PC-3 (cell line): Measurements from ENCODE around the gene GAGE12J. TPM values are rescaled to one million over a fixed set of nuclear protein-coding genes. Genes with fewer than 3 reads are reported as not detected.

Experiments
- ATAC-seq: fragments of 200-7000 bp; cut with Tn5 transposase; 2 replicates; pipeline ENCODE4 v1.9.1; 2020; ENCODE audit warnings: mild to moderate bottlenecking, moderate library complexity
- BruUV-seq: library from RNA; stranded (reverse); fragments of 400-500 nt; replicated peaks from 2 replicates; lab custom pipeline; 2021; lab: Mats Ljungman, UMichigan
- CTCF ChIA-PET: fragments of 300-600 bp; sonication (Branson Sonifier 250); formaldehyde crosslinking; loops from one replicate; lab custom pipeline; 2022; ENCODE audit warnings: antibody characterized with exemption; lab: Charles Lee
- POLR2A ChIA-PET: fragments of 300-600 bp; sonication (Branson Sonifier 250); formaldehyde crosslinking; loops from one replicate; lab custom pipeline; 2022; ENCODE audit warnings: antibody characterized with exemption; ENCODE audit not compliant: unreplicated experiment; lab: Charles Lee
- DNase-seq: peaks from one replicate; pipeline ENCODE4 v3.0.0-alpha.2; 2015
- H2AFZ ChIP-seq: fragments of 300-600 bp; sonication (generic); 2 replicates; pipeline ENCODE4 v1.6.0; 2016; ENCODE audit warnings: antibody characterized with exemption, low read length
- H3F3A ChIP-seq: fragments of 300-600 bp; sonication (generic); one replicate; pipeline ENCODE4 v1.6.0; 2017; ENCODE audit warnings: antibody characterized with exemption, low read length, control low read depth, mild to moderate bottlenecking; ENCODE audit not compliant: unreplicated experiment
- H3K27ac ChIP-seq: fragments of 300-600 bp; sonication (generic); 2 replicates; pipeline ENCODE4 v1.5.1; 2016; ENCODE audit warnings: mild to moderate bottlenecking, low read length
- H3K27me3 ChIP-seq: fragments of 300-600 bp; sonication (generic); 2 replicates; pipeline ENCODE4 v1.6.1; 2016; ENCODE audit warnings: low read length, mixed read lengths
- H3K36me3 ChIP-seq: fragments of 300-600 bp; sonication (generic); 2 replicates; pipeline ENCODE4 v1.6.1; 2016; ENCODE audit warnings: low read depth, mixed run types, low read length, mixed read lengths
- H3K4me1 ChIP-seq: fragments of 300-600 bp; sonication (generic); 2 replicates; pipeline ENCODE4 v1.5.1; 2016; ENCODE audit warnings: low read length; ENCODE audit not compliant: insufficient read depth
- H3K4me2 ChIP-seq: fragments of 300-600 bp; sonication (generic); 2 replicates; pipeline ENCODE4 v1.6.0; 2016; ENCODE audit warnings: low read length
- H3K4me3 ChIP-seq: fragments of 300-600 bp; sonication (generic); 2 replicates; pipeline ENCODE4 v1.5.1; 2016; ENCODE audit warnings: mild to moderate bottlenecking, low read length, mixed read lengths
- H3K79me2 ChIP-seq: fragments of 300-600 bp; sonication (generic); 2 replicates; pipeline ENCODE4 v1.6.1; 2017; ENCODE audit warnings: low read length, mixed read lengths
- H3K9ac ChIP-seq: fragments of 300-600 bp; sonication (generic); 2 replicates; pipeline ENCODE4 v1.6.0; 2016; ENCODE audit warnings: mild to moderate bottlenecking, low read length
- H3K9me2 ChIP-seq: fragments of 300-600 bp; sonication (generic); replicated peaks from 2 replicates; pipeline ENCODE4 v1.6.1; 2016; ENCODE audit warnings: mixed run types, low read length, mixed read lengths
- H3K9me3 ChIP-seq: fragments of 300-600 bp; sonication (generic); 2 replicates; pipeline ENCODE4 v1.6.1; 2016; ENCODE audit warnings: low read length, mixed read lengths
- H4K20me1 ChIP-seq: fragments of 300-600 bp; sonication (generic); 2 replicates; pipeline ENCODE4 v1.6.1; 2016; ENCODE audit warnings: low read length, mixed read lengths
- EZH2 ChIP-seq: fragments of 300-600 bp; sonication (generic); IDR thresholded peaks from one replicate; pipeline ENCODE4 v1.6.1; 2017; ENCODE audit warnings: antibody characterized with exemption, mild to moderate bottlenecking, low read length; ENCODE audit not compliant: unreplicated experiment
- EZH2phosphoT487 ChIP-seq: fragments of 300-600 bp; sonication (generic); IDR thresholded peaks from 2 replicates; pipeline ENCODE4 v1.6.1; 2018; ENCODE audit warnings: mild to moderate bottlenecking, antibody characterized with exemption, low read length, borderline replicate concordance
- intact Hi-C: fragments of 100-400 bp; cut with micrococcal nuclease; formaldehyde crosslinking; loops from 2 replicates; pipeline ENCODE4 v1.9.0; 2023
- total RNA-seq: library from RNA; depleted of rRNA; stranded (reverse); fragments of >200 nt; gene quantifications from 2 replicates; pipeline ENCODE4 v1.2.3, GENCODE V29; 2014
- TF ChIP-seq, protein P1 (sequence below): fragments of 300-600 bp; sonication (generic); conservative IDR thresholded peaks from 2 replicates; pipeline ENCODE4 v1.5.1; 2017; ENCODE audit warnings: antibody characterized with exemption, low read depth, mild to moderate bottlenecking, low read length

The GAGE12J gene
- total RNA-seq, 1 experiment from 2014 or later = not detected

DNA sequence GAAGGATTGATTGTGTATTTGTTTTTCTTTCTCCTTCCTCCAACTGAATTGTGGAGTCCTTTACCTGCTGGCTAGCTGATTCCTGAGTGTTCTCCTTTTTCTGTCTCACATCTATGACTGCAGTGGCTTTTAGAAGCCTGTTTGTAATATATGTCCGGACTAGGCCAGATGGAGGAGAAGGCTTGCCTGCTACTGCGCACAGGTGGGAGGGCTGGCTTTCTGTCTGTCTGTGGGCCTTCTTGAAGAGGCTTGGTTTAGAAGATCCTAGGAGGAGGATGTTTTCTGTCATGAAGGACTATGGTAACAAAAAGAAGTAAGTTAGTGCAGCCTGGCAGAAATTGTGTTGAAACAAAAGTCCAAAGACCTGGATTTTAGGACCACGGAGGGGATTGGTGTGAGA is 43.8 kb upstream of the GAGE12J start:
- Histone ChIP-seq H4K20me1 (no peaks in the 10 kb centered on the region), H3K9me2 (no peaks in the 10 kb centered on the region), H3K27me3 (no peaks in the 10 kb centered on the region), H3K9me3 (no peaks in the 10 kb centered on the region), H2AFZ (no peak overlapping the region), H3K27ac (no peak overlapping the region), H3F3A (no peaks in the 10 kb centered on the region), H3K4me3 (no peak overlapping the region), H3K79me2 (peaks cover 4% of the 10 kb centered on the region; the same call in 1 of the 2 replicates), H3K9ac (no peak overlapping the region), H3K36me3 (no peaks in the 10 kb centered on the region), H3K4me1 (no peaks in the 10 kb centered on the region), H3K4me2 (no peak overlapping the region)
- no TSS peak for BruUV-seq
- ChIA-PET CTCF (no interaction called here), POLR2A (no interaction called here)
- ATAC-seq = no peak
- TF ChIP-seq, protein P1, sequence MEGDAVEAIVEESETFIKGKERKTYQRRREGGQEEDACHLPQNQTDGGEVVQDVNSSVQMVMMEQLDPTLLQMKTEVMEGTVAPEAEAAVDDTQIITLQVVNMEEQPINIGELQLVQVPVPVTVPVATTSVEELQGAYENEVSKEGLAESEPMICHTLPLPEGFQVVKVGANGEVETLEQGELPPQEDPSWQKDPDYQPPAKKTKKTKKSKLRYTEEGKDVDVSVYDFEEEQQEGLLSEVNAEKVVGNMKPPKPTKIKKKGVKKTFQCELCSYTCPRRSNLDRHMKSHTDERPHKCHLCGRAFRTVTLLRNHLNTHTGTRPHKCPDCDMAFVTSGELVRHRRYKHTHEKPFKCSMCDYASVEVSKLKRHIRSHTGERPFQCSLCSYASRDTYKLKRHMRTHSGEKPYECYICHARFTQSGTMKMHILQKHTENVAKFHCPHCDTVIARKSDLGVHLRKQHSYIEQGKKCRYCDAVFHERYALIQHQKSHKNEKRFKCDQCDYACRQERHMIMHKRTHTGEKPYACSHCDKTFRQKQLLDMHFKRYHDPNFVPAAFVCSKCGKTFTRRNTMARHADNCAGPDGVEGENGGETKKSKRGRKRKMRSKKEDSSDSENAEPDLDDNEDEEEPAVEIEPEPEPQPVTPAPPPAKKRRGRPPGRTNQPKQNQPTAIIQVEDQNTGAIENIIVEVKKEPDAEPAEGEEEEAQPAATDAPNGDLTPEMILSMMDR = no peak
- no peak for TF ChIP-seq EZH2
- no peak for DNase-seq
- intact Hi-C loops = no loop called here

DNA sequence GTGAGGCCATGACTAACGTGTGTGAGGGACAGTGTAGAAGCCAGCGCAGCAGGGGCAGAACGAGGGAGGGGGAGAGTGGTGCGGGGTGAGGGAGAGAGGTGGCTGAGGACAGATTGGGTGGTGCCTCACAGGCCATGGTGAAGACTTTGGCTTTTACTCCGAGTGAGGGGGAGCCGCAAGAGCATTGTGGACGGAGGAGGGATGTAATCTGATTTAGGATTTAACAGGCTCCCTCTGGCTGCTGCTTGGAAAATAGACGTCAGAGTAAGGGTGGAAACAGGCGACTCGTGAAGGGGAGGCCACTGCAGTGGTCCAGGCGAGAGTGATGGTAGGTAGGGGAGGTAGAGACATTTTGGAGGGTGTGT is 39.2 kb upstream of the GAGE12J start:
- Histone ChIP-seq H3K4me2 (no peak overlapping the region), H4K20me1 (no peaks in the 10 kb centered on the region), H3K4me3 (no peak overlapping the region), H3K9me2 (no peaks in the 10 kb centered on the region), H3K27ac (no peak overlapping the region), H3K9me3 (no peaks in the 10 kb centered on the region), H2AFZ (no peak overlapping the region), H3K79me2 (no peaks in the 10 kb centered on the region), H3F3A (no peaks in the 10 kb centered on the region), H3K36me3 (no peaks in the 10 kb centered on the region), H3K27me3 (no peaks in the 10 kb centered on the region), H3K4me1 (no peaks in the 10 kb centered on the region), H3K9ac (no peak overlapping the region)
- POLR2A ChIA-PET = no interaction called here
- peak; percentile 33; the same call in 1 of the 2 replicates for ATAC-seq
- intact Hi-C loops = no loop called here
- no peak for DNase-seq
- no TSS peak for BruUV-seq
- CTCF ChIA-PET = no interaction called here
- TF ChIP-seq EZH2 (no peak), EZH2phosphoT487 (no peak)
- TF ChIP-seq, protein P1 = no peak; the same call in 1 of the 2 replicates

DNA sequence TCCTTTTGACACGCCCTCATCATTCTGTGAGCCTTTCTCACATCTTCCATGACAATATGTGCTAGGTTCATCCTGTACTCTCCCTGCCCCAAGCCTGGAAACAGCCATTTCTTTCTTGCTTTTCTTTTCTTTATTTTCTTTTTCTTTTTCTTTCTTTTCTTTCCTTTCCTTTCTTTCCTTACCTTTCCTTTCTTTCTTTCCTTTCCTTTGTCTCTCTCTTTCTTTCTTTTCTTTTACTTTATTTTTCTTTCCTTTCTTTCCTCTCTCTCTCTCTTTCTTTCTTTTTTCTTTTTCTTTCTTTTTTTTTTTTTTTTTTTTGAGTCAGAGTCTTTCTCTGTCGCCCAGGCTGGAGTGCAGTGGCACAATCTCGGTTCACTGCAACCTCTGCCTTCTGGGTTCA is 37.6 kb upstream of the GAGE12J start:
- H4K20me1 ChIP-seq = no peaks in the 10 kb centered on the region
- TF ChIP-seq, protein P1 = no peak
- TF ChIP-seq EZH2 (no peak), EZH2phosphoT487 (no peak)
- H3K4me2 ChIP-seq = no peak overlapping the region
- no peaks in the 10 kb centered on the region for H3K27me3 ChIP-seq
- H3K36me3 ChIP-seq = no peaks in the 10 kb centered on the region
- no peaks in the 10 kb centered on the region for H3F3A ChIP-seq
- H3K9me3 ChIP-seq = no peaks in the 10 kb centered on the region
- no peak overlapping the region for H3K4me3 ChIP-seq
- ChIA-PET POLR2A (interaction anchor here (0.6 kb wide), 1 partner anchor 383 kb away, joined by 3 read pairs; no protein-coding TSS in a partner anchor), CTCF (no interaction called here)
- intact Hi-C loops = no loop called here
- H3K4me1 ChIP-seq = no peaks in the 10 kb centered on the region
- H3K27ac ChIP-seq = no peak overlapping the region
- DNase-seq = no peak
- H3K9me2 ChIP-seq = no peaks in the 10 kb centered on the region
- no peak overlapping the region for H2AFZ ChIP-seq
- H3K79me2 ChIP-seq = no peaks in the 10 kb centered on the region
- BruUV-seq = no TSS peak
- no peak overlapping the region for H3K9ac ChIP-seq
- no peak for ATAC-seq
